ENCODE data around the gene KCNIP4.

GRCh38 chr4:21780148-21780547 lies 168.4 kb downstream of the KCNIP4 start:
- TF ChIP-seq YY1 (IDR thresholded peaks at IDR 0.05; ENCODE audit: insufficient read depth, insufficient read length) (no peak), SUZ12 (IDR thresholded peaks at IDR 0.05; ENCODE audit: extremely low read depth, insufficient read depth, insufficient read length) (no peak), ZNF274 (IDR thresholded peaks at IDR 0.05; ENCODE audit: low read depth, low read length) (no peak)
